GM12878 (cell line): ENCODE measurements around the gene TPH2. TPM values are rescaled to one million over a fixed set of nuclear protein-coding genes. Genes with fewer than 3 reads are reported as not detected.

Source experiments
- ATAC-seq: fragments of 200-7000 bp; cut with Tn5 transposase; 3 replicates; pipeline ENCODE4 v1.9.1; 2020; ENCODE audit warnings: mild to moderate bottlenecking, moderate library complexity
- BruUV-seq: library from RNA; stranded (reverse); fragments of 400-500 nt; replicated peaks from 2 replicates; lab custom pipeline; 2021; lab: Mats Ljungman, UMichigan
- CTCF ChIA-PET: fragments of 300-600 bp; sonication (Branson Sonifier 250); formaldehyde crosslinking; extraction: SDS; loops from one replicate; lab custom pipeline; 2021; ENCODE audit warnings: inconsistent platforms; lab: Yijun Ruan, JAX
- POLR2A ChIA-PET: fragments of 350-600 bp; formaldehyde crosslinking; extraction: SDS; loops from one replicate; lab custom pipeline; 2021; ENCODE audit warnings: inconsistent platforms; lab: Charles Lee
- RAD21 ChIA-PET: fragments of 300-600 bp; sonication (Branson Sonifier 250); formaldehyde crosslinking; loops from one replicate; lab custom pipeline; 2023; ENCODE audit warnings: antibody characterized with exemption; ENCODE audit not compliant: unreplicated experiment; lab: Charles Lee
- SMC1A ChIA-PET: fragments of 300-600 bp; sonication (Branson Sonifier 250); formaldehyde crosslinking; loops from one replicate; lab custom pipeline; 2023; ENCODE audit not compliant: unreplicated experiment, uncharacterized antibody; lab: Charles Lee
- DNase-seq: peaks from one replicate; pipeline ENCODE4 v3.0.0-alpha.2; 2011; ENCODE audit warnings: low read depth, low spot score
- FAIRE-seq: peaks from 3 replicates; lab custom pipeline; 2011; peaks lifted over from hg19 to GRCh38; lab: Jason Lieb, UNC
- H2AFZ ChIP-seq: 2 replicates; pipeline ENCODE4 v1.6.0; 2011; ENCODE audit warnings: low read depth, low read length, control low read depth; ENCODE audit not compliant: control insufficient read depth
- H3K27ac ChIP-seq: 2 replicates; pipeline ENCODE4 v1.5.1; 2011; ENCODE audit warnings: control low read depth; ENCODE audit not compliant: control insufficient read depth, insufficient read depth
- H3K27me3 ChIP-seq, 2 experiments: replicated peaks in 1 of 2; 2 replicates each; pipeline versions ENCODE4 v1.6.0 to v1.6.1; 2011; ENCODE audit warnings: low read length in 1 of 2; ENCODE audit not compliant: control insufficient read depth in 2 of 2, insufficient read depth in 2 of 2
- H3K36me3 ChIP-seq, 2 experiments: 2 replicates each; pipeline ENCODE4 v1.5.1; 2011; ENCODE audit warnings: low read length in 1 of 2; ENCODE audit not compliant: control insufficient read depth in 2 of 2, insufficient read depth in 2 of 2
- H3K4me1 ChIP-seq: 2 replicates; pipeline ENCODE4 v1.6.1; 2011; ENCODE audit warnings: mild to moderate bottlenecking, low read length, moderate library complexity, mixed read lengths; ENCODE audit not compliant: control insufficient read depth, insufficient read depth
- H3K4me2 ChIP-seq: 2 replicates; pipeline ENCODE4 v1.6.0; 2011; ENCODE audit warnings: control low read depth; ENCODE audit not compliant: control insufficient read depth, insufficient read depth
- H3K4me3 ChIP-seq: fragments of 200-600 bp; sonication (generic); 2 replicates; pipeline ENCODE4 v1.5.1; 2016
- H3K79me2 ChIP-seq: 2 replicates; pipeline ENCODE4 v1.6.0; 2011; ENCODE audit warnings: low read length; ENCODE audit not compliant: control insufficient read depth, insufficient read depth
- H3K9ac ChIP-seq: 2 replicates; pipeline ENCODE4 v1.8.0; 2011; ENCODE audit warnings: low read length, control low read depth, mixed read lengths; ENCODE audit not compliant: control insufficient read depth, insufficient read depth
- H3K9me3 ChIP-seq: replicated peaks from 3 replicates; pipeline ENCODE4 v1.5.1; 2011; ENCODE audit warnings: mild to moderate bottlenecking, low read length; ENCODE audit not compliant: control insufficient read depth, insufficient read depth
- H4K20me1 ChIP-seq: 2 replicates; pipeline ENCODE4 v1.6.0; 2011; ENCODE audit not compliant: control insufficient read depth, insufficient read depth
- CEBPZ ChIP-seq: fragments of 150-350 bp; IDR thresholded peaks from 2 replicates; pipeline ENCODE4 v1.6.1; 2016; ENCODE audit warnings: low read depth, low read length
- HDAC2 ChIP-seq: fragments of 200-600 bp; sonication (generic); IDR thresholded peaks from 2 replicates; pipeline ENCODE4 v1.6.1; 2017
- IRF4 ChIP-seq: IDR thresholded peaks from 2 replicates; pipeline ENCODE4 v1.6.1; 2011; ENCODE audit warnings: low read depth, low read length
- KAT2A ChIP-seq: conservative IDR thresholded peaks from 2 replicates; pipeline ENCODE4 v1.6.1; 2011; ENCODE audit warnings: low read depth, low read length; ENCODE audit not compliant: control insufficient read depth
- MLLT1 ChIP-seq: fragments of 450-650 bp; IDR thresholded peaks from 2 replicates; pipeline ENCODE4 v1.6.1; 2016; ENCODE audit warnings: mild to moderate bottlenecking
- PKNOX1 ChIP-seq: fragments of 450-650 bp; IDR thresholded peaks from 2 replicates; pipeline ENCODE4 v1.6.1; 2016; ENCODE audit warnings: mild to moderate bottlenecking
- PRDM15 ChIP-seq: fragments of 450-650 bp; formaldehyde crosslinking; IDR thresholded peaks from 2 replicates; pipeline ENCODE4 v1.4.0; 2020; ENCODE audit warnings: mild to moderate bottlenecking, moderate library complexity
- ZBTB40 ChIP-seq: fragments of 450-650 bp; IDR thresholded peaks from 2 replicates; pipeline ENCODE4 v1.6.1; 2016; ENCODE audit warnings: mild to moderate bottlenecking, moderate library complexity, borderline replicate concordance
- ZNF217 ChIP-seq: fragments of 450-650 bp; IDR thresholded peaks from 2 replicates; pipeline ENCODE4 v1.6.1; 2017; ENCODE audit warnings: antibody characterized with exemption, mild to moderate bottlenecking
- ZNF384 ChIP-seq: IDR thresholded peaks from 2 replicates; pipeline ENCODE4 v1.6.1; 2012; ENCODE audit warnings: low read depth, mild to moderate bottlenecking, low read length, improper control_type of control experiment, borderline replicate concordance
- WGBS: methylation state at CpG from one replicate; pipeline ENCODE4 v1.1.6; 2016; ENCODE audit warnings: low lambda C conversion rate; ENCODE audit not compliant: insufficient replicate concordance, insufficient coverage; ENCODE audit errors: missing lambda C conversion rate; 5-methylcytosine and 5-hydroxymethylcytosine counted together
- in situ Hi-C: fragments of 300-500 bp; cut with MboI; formaldehyde crosslinking; loops from 9 replicates; pipeline ENCODE4 v1.14.3; 2018; ENCODE audit warnings: mixed read lengths
- intact Hi-C: fragments of 100-400 bp; cut with micrococcal nuclease; formaldehyde crosslinking; loops from one replicate; pipeline ENCODE4 v1.14.2; 2022; ENCODE audit not compliant: unreplicated experiment
- polyA plus RNA-seq, 11 experiments: library from polyadenylated mRNA; depleted of rRNA in 4 of 11; unstranded in 6 of 11; stranded (reverse) in 5 of 11; fragments of >200 nt; fragmentation: Nextera tagmentation in 4 of 11; fragmentation: Illumina TruSeq in 1 of 11; extraction: Ambion mirVana in 4 of 11; extraction: Trizol in 1 of 11; gene quantifications; 1 replicate in 1 of 11; 2 replicates in 10 of 11; pipeline versions ENCODE4 v1.2.1 to v1.2.3, GENCODE V29; 2011 to 2016; ENCODE audit warnings: inconsistent platforms in 2 of 11, missing spikeins in 2 of 11, low read depth in 1 of 11
- total RNA-seq, 4 experiments: library from RNA; depleted of rRNA in 3 of 4; stranded (reverse); fragments of >200 nt in 3 of 4; fragmentation: Illumina TruSeq in 1 of 4; extraction: Trizol in 1 of 4; gene quantifications; 2 replicates each; pipeline versions ENCODE4 v1.2.1 to v1.2.3, GENCODE V29; 2013 to 2021

TPH2 gene
- total and polyA plus RNA-seq, 10 of the 15 experiments (the other 5 are each of a cell fraction or from before 2014, with no cell fraction given): not detected

GRCh38 chr12:71969330-71969729, 30.7 kb downstream of the TPH2 start:
- intact Hi-C loops (no loop called here), in situ Hi-C loops (no loop called here)
- ChIA-PET SMC1A (interaction anchor here (1.2 kb wide), 1 partner anchor 44 kb away, joined by 3 read pairs; no protein-coding TSS in a partner anchor), POLR2A (no interaction called here), RAD21 (no interaction called here), CTCF (no interaction called here)
- Histone ChIP-seq H3K9me3 (no peaks in the 10 kb centered on the region), H3K4me1 (no peaks in the 10 kb centered on the region), H4K20me1 (no peaks in the 10 kb centered on the region), H2AFZ (no peak overlapping the region), H3K79me2 (no peaks in the 10 kb centered on the region), H3K27me3 (no peaks in the 10 kb centered on the region; a peak in 1 of 4 replicates), H3K9ac (no peak overlapping the region), H3K27ac (no peak overlapping the region), H3K4me2 (no peak overlapping the region), H3K4me3 (no peak overlapping the region), H3K36me3 (no peaks in the 10 kb centered on the region)
- no peak for ATAC-seq
- FAIRE-seq: no peak
- WGBS: 39% methylated on average over 1 of the region's 1 CpG
- BruUV-seq: no TSS peak
- no peak for DNase-seq
- no peak for TF ChIP-seq ZNF384
- no peak for TF ChIP-seq PKNOX1
- no peak for TF ChIP-seq IRF4
- TF ChIP-seq MLLT1: no peak
- TF ChIP-seq HDAC2: no peak
- TF ChIP-seq ZBTB40: no peak
- no peak for TF ChIP-seq CEBPZ
- TF ChIP-seq ZNF217: no peak
- TF ChIP-seq KAT2A: no peak
- no peak for TF ChIP-seq PRDM15 (CRISPR knock-in tag)
